NCI-H2171 treated with DMSO at 0.1 percent for 48 hours (cell line): Measurements from ENCODE around the gene HEATR5A.
"Not testable (repeated sequence)": the region's sequence is repeated elsewhere in the genome, so short reads cannot be mapped to it uniquely, and the experiment has no call there.

Source experiments
- DNase-seq: peaks from one replicate; lab custom pipeline; 2025; lab: John Stamatoyannopoulos, UW

Gene HEATR5A

GRCh38 chr14:31388687-31389413, 31.5 kb downstream of the HEATR5A start:
- DNase-seq = no peak

- no peak for DNase-seq
Measured at GRCh38 chr14:31387091-31387490, 33.3 kb downstream of the HEATR5A start.

- no peak for DNase-seq
Measured at GRCh38 chr14:31386271-31386670, 34.1 kb downstream of the HEATR5A start.

- DNase-seq = no peak
Measured at GRCh38 chr14:31382221-31382620, 38.1 kb downstream of the HEATR5A start.

- no peak for DNase-seq
Measured at GRCh38 chr14:31380106-31380505, 40.2 kb downstream of the HEATR5A start.

- not testable (repeated sequence) for DNase-seq
Measured at GRCh38 chr14:31379125-31379947, 41.0 kb downstream of the HEATR5A start.

- DNase-seq = no peak
Measured at GRCh38 chr14:31377433-31377832, 42.9 kb downstream of the HEATR5A start.

GRCh38 chr14:31371646-31372045, 48.7 kb downstream of the HEATR5A start:
- DNase-seq = no peak

- DNase-seq = no peak
Measured at GRCh38 chr14:31363331-31364073, 56.8 kb downstream of the HEATR5A start.

- no peak for DNase-seq
Measured at GRCh38 chr14:31362746-31363145, 57.6 kb downstream of the HEATR5A start.

- DNase-seq = not testable (repeated sequence)
Measured at GRCh38 chr14:31361761-31362160, 58.6 kb downstream of the HEATR5A start.

GRCh38 chr14:31360919-31361662, 59.3 kb downstream of the HEATR5A start:
- DNase-seq = no peak

- no peak for DNase-seq
Measured at GRCh38 chr14:31357279-31357678, 63.1 kb downstream of the HEATR5A start.

- DNase-seq = no peak
Measured at GRCh38 chr14:31346097-31346496, 74.3 kb downstream of the HEATR5A start.

- DNase-seq = no peak
Measured at GRCh38 chr14:31341280-31341679, 79.1 kb downstream of the HEATR5A start.

GRCh38 chr14:31340297-31341063, 79.9 kb downstream of the HEATR5A start:
- DNase-seq = no peak

GRCh38 chr14:31339743-31340142, 80.6 kb downstream of the HEATR5A start:
- no peak for DNase-seq

GRCh38 chr14:31337331-31337730, 83.0 kb downstream of the HEATR5A start:
- DNase-seq = no peak

GRCh38 chr14:31336646-31337045, 83.7 kb downstream of the HEATR5A start:
- DNase-seq = no peak

- DNase-seq = not testable (repeated sequence)
Measured at GRCh38 chr14:31331395-31331794, 89.0 kb downstream of the HEATR5A start.
